Liver (tissue), 9 donors: ENCODE measurements around the gene ETV3. TPM values are rescaled to one million over a fixed set of nuclear protein-coding genes. Genes with fewer than 3 reads are reported as not detected.

Experiments used
- DNase-seq: peaks from one replicate; pipeline ENCODE4 v3.0.0-alpha.2; 2017; ENCODE audit warnings: low spot score
- H3K27ac ChIP-seq, 2 donors: one replicate each; pipeline ENCODE4 v1.7.0; 2013; ENCODE audit warnings: inconsistent platforms in 2 of 2, low read length in 2 of 2, control low read depth in 1 of 2, low read depth in 1 of 2, mild to moderate bottlenecking in 1 of 2
- H3K27me3 ChIP-seq, 4 donors: one replicate each; pipeline versions ENCODE4 v1.6.1 to v1.7.0; 2013; ENCODE audit warnings: low read length in 3 of 4, inconsistent platforms in 1 of 4, mild to moderate bottlenecking in 1 of 4, moderate library complexity in 1 of 4; ENCODE audit not compliant: control insufficient read depth in 4 of 4, insufficient read depth in 4 of 4
- H3K36me3 ChIP-seq, 4 donors: one replicate each; pipeline versions ENCODE4 v1.6.1 to v1.7.0; 2013; ENCODE audit warnings: low read length in 3 of 4, mild to moderate bottlenecking in 3 of 4, low read depth in 1 of 4, moderate library complexity in 1 of 4; ENCODE audit not compliant: control insufficient read depth in 4 of 4, insufficient read depth in 3 of 4
- H3K4me1 ChIP-seq, 4 donors: one replicate each; pipeline versions ENCODE4 v1.6.1 to v1.7.0; 2013; ENCODE audit warnings: low read length in 3 of 4, mild to moderate bottlenecking in 3 of 4, moderate library complexity in 1 of 4; ENCODE audit not compliant: control insufficient read depth in 4 of 4, insufficient read depth in 4 of 4
- H3K4me3 ChIP-seq, 3 donors: one replicate each; pipeline versions ENCODE4 v1.6.1 to v1.7.0; 2013; ENCODE audit warnings: low read length in 3 of 3, control low read depth in 1 of 3, low read depth in 1 of 3, mild to moderate bottlenecking in 1 of 3
- H3K9ac ChIP-seq, 2 donors: one replicate each; pipeline ENCODE4 v1.7.0; 2013; ENCODE audit warnings: low read length in 2 of 2, mild to moderate bottlenecking in 2 of 2, moderate library complexity in 2 of 2, control low read depth in 1 of 2, low read depth in 1 of 2
- H3K9me3 ChIP-seq, 4 donors: one replicate each; pipeline versions ENCODE4 v1.6.1 to v1.7.0; 2013; ENCODE audit warnings: low read length in 3 of 4; ENCODE audit not compliant: control insufficient read depth in 4 of 4
- EGR1 ChIP-seq, 2 donors: IDR thresholded peaks; 2 replicates each; pipeline ENCODE4 v1.6.1; 2016 to 2018; ENCODE audit warnings: antibody characterized with exemption in 2 of 2, low read depth in 2 of 2
- FOXA1 ChIP-seq: IDR thresholded peaks from 2 replicates; pipeline ENCODE4 v1.6.1; 2016; ENCODE audit warnings: antibody characterized with exemption
- GABPA ChIP-seq, 2 donors: IDR thresholded peaks in 1 of 2; conservative IDR thresholded peaks in 1 of 2; 2 replicates each; pipeline ENCODE4 v1.6.1; 2016; ENCODE audit warnings: antibody characterized with exemption in 2 of 2, mild to moderate bottlenecking in 1 of 2, moderate library complexity in 1 of 2
- HNF4A ChIP-seq, 2 donors: conservative IDR thresholded peaks; 2 replicates each; pipeline ENCODE4 v1.6.1; 2016; ENCODE audit warnings: antibody characterized with exemption in 2 of 2, mild to moderate bottlenecking in 2 of 2
- HNF4G ChIP-seq: IDR thresholded peaks from 2 replicates; pipeline ENCODE4 v1.6.1; 2016; ENCODE audit warnings: antibody characterized with exemption
- JUND ChIP-seq, 2 donors: IDR thresholded peaks; 2 replicates each; pipeline ENCODE4 v1.6.1; 2016; ENCODE audit warnings: antibody characterized with exemption in 2 of 2
- MAX ChIP-seq: IDR thresholded peaks from 2 replicates; pipeline ENCODE4 v1.6.1; 2016; ENCODE audit warnings: antibody characterized with exemption
- NR2F2 ChIP-seq: IDR thresholded peaks from 2 replicates; pipeline ENCODE4 v1.6.1; 2016; ENCODE audit warnings: antibody characterized with exemption
- RAD21 ChIP-seq, 2 donors: IDR thresholded peaks; 2 replicates each; pipeline ENCODE4 v1.6.1; 2016; ENCODE audit warnings: antibody characterized with exemption in 2 of 2, mild to moderate bottlenecking in 2 of 2
- RXRA ChIP-seq, 2 donors: IDR thresholded peaks; 2 replicates each; pipeline ENCODE4 v1.6.1; 2017 to 2018; ENCODE audit warnings: antibody characterized with exemption in 2 of 2, mild to moderate bottlenecking in 1 of 2
- SP1 ChIP-seq: IDR thresholded peaks from 2 replicates; pipeline ENCODE4 v1.6.1; 2018; ENCODE audit warnings: antibody characterized with exemption, mild to moderate bottlenecking
- TAF1 ChIP-seq: conservative IDR thresholded peaks from 2 replicates; pipeline ENCODE4 v1.6.1; 2016; ENCODE audit warnings: antibody characterized with exemption, mild to moderate bottlenecking
- YY1 ChIP-seq: IDR thresholded peaks from 2 replicates; pipeline ENCODE4 v1.6.1; 2016; ENCODE audit warnings: antibody characterized with exemption, mild to moderate bottlenecking
- ZBTB33 ChIP-seq: IDR thresholded peaks from 2 replicates; pipeline ENCODE4 v1.6.1; 2016; ENCODE audit warnings: antibody characterized with exemption
- WGBS: extraction: QIAGEN DNeasy Blood & Tissue Kit; methylation state at CpG from one replicate; pipeline ENCODE4 v1.1.7; 2013; 5-methylcytosine and 5-hydroxymethylcytosine counted together
- polyA plus RNA-seq, 2 donors: library from polyadenylated mRNA; stranded (reverse) in 1 of 2; unstranded in 1 of 2; fragments of 200-250 nt in 1 of 2; fragments of >200 nt in 1 of 2; fragmentation: Nextera tagmentation in 1 of 2; extraction: Ambion mirVana in 1 of 2; gene quantifications; one replicate each; pipeline versions ENCODE4 v1.2.1 to v1.2.3, GENCODE V29; 2013 to 2015
- total RNA-seq, 2 donors: library from RNA; depleted of rRNA; stranded (reverse); fragments of >200 nt; gene quantifications; one replicate each; pipeline ENCODE4 v1.2.3, GENCODE V29; 2014
- TF ChIP-seq, protein P1 (sequence below): IDR thresholded peaks from 2 replicates; pipeline ENCODE4 v1.6.1; 2016; ENCODE audit warnings: antibody characterized with exemption
- TF ChIP-seq, protein P2 (sequence below): IDR thresholded peaks from 2 replicates; pipeline ENCODE4 v1.6.1; 2016; ENCODE audit warnings: antibody characterized with exemption, mild to moderate bottlenecking
- donor health status: healthy.
- donor health status: healthy.
- donor health status: healthy.
- donor health status: healthy.
- donor health status: healthy.

Gene ETV3
- total and polyA plus RNA-seq, 4 donors = 2.0 to 10.8 (median 5.3) TPM

GRCh38 chr1:157117527-157118057, 20.6 kb downstream of the ETV3 start:
- H3K9ac ChIP-seq = no peak overlapping the region
- H3K27me3 ChIP-seq = no peaks in the 10 kb centered on the region
- H3K4me3 ChIP-seq = no peak overlapping the region
- 81% methylated on average over 4 of the region's 4 CpGs for WGBS
- TF ChIP-seq RAD21 (IDR thresholded peaks at IDR 0.05) (no peak), HNF4G (no peak), TAF1 (no peak), HNF4A (conservative IDR thresholded peaks at IDR 0.05) (no peak), EGR1 (IDR thresholded peaks at IDR 0.05; ENCODE audit: low read depth in 2 of 2) (no peak), SP1 (no peak), RXRA (IDR thresholded peaks at IDR 0.05) (no peak)
- TF ChIP-seq, protein P1, sequence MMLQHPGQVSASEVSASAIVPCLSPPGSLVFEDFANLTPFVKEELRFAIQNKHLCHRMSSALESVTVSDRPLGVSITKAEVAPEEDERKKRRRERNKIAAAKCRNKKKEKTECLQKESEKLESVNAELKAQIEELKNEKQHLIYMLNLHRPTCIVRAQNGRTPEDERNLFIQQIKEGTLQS = no peak
- DNase-seq = no peak
- no peak overlapping the region for H3K27ac ChIP-seq
- H3K4me1 ChIP-seq = peaks cover 0 to 5% (median 1%) of the 10 kb centered on the region in 4 donors
- no peaks in the 10 kb centered on the region for H3K9me3 ChIP-seq
- peaks cover 0 to 1% (median 0%) of the 10 kb centered on the region in 4 donors for H3K36me3 ChIP-seq

DNA sequence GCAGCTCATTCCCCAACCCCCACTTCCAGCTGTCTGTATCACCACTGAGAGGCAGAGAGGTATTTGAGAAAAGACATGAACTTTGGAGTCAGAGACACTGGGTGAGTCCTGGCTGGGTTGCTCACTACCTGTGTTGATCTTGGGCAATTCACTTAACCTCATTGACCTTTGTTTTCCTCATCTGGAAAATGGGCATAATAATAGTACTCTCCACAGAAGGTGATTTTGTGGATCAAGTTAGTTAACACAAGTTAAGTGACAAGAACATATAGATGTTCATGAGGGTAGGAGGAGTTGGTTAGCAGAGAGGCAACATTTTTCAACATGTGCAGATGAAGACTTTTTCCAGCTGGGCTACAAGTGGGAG, 21.5 kb downstream of the ETV3 start:
- TF ChIP-seq HNF4A (conservative IDR thresholded peaks at IDR 0.05) = peak in 1 of 2 donors; percentile 14
- no peak for TF ChIP-seq NR2F2
- TF ChIP-seq TAF1 = no peak
- no peak for TF ChIP-seq FOXA1
- no peak overlapping the region for H3K27ac ChIP-seq
- DNase-seq = no peak

DNA sequence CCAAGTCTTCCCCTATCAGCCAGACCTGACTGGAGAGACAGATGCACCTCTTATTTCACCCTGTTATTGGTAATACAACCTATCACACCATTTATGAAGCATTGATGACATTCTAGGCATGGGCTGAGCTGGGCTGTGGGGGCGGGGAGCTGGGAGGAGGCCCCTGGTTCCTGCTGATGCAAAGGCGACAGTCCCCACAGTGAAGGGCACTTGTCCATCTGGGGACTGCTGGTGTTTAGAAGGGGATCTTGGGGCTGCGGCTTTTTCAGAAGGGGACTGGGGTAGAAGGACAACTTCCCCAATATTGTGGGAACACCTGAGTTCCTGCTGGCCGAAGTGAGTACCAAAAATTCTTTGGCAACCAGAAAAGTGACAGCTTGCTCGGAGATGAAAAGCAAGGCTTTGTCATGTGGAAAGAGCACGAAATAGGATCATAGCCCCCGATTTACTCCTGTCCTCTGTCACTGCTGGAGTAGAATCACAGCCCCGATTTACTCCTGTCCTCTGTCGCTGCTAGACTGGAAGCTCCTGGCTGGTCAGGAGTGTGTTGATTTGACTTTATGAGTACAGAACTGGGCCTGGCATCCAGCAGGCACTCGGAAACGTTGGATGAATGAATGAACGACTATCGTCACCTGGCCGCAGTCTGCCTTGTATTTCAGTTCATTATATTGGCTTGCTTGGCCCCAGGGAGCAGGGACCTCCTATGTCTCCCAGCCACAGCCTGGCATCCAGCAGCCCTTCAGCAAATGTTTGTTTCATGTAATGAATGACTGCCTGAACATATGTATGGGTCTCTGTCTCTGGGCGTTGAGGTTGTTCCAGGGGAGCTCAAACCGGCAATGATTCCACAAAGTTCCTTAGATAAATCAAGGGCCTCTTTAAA, 22.1 kb downstream of the ETV3 start:
- TF ChIP-seq MAX = no peak
- TF ChIP-seq, protein P2, sequence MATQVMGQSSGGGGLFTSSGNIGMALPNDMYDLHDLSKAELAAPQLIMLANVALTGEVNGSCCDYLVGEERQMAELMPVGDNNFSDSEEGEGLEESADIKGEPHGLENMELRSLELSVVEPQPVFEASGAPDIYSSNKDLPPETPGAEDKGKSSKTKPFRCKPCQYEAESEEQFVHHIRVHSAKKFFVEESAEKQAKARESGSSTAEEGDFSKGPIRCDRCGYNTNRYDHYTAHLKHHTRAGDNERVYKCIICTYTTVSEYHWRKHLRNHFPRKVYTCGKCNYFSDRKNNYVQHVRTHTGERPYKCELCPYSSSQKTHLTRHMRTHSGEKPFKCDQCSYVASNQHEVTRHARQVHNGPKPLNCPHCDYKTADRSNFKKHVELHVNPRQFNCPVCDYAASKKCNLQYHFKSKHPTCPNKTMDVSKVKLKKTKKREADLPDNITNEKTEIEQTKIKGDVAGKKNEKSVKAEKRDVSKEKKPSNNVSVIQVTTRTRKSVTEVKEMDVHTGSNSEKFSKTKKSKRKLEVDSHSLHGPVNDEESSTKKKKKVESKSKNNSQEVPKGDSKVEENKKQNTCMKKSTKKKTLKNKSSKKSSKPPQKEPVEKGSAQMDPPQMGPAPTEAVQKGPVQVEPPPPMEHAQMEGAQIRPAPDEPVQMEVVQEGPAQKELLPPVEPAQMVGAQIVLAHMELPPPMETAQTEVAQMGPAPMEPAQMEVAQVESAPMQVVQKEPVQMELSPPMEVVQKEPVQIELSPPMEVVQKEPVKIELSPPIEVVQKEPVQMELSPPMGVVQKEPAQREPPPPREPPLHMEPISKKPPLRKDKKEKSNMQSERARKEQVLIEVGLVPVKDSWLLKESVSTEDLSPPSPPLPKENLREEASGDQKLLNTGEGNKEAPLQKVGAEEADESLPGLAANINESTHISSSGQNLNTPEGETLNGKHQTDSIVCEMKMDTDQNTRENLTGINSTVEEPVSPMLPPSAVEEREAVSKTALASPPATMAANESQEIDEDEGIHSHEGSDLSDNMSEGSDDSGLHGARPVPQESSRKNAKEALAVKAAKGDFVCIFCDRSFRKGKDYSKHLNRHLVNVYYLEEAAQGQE = no peak
- no peak for TF ChIP-seq HNF4G
- TF ChIP-seq ZBTB33 = no peak
- TF ChIP-seq RAD21 (IDR thresholded peaks at IDR 0.05) = no peak
- TF ChIP-seq JUND (IDR thresholded peaks at IDR 0.05) = no peak
- TF ChIP-seq GABPA (IDR thresholded peaks at IDR 0.05 in 1 of 2, conservative IDR thresholded peaks at IDR 0.05 in 1 of 2) = no peak
- no peak for TF ChIP-seq NR2F2
- no peak for TF ChIP-seq HNF4A (conservative IDR thresholded peaks at IDR 0.05)
- no peak for TF ChIP-seq YY1
- TF ChIP-seq SP1 = no peak
- Histone ChIP-seq H3K27ac (no peak overlapping the region), H3K4me1 (peaks cover 0 to 5% (median 1%) of the 10 kb centered on the region in 4 donors), H3K27me3 (no peaks in the 10 kb centered on the region), H3K9ac (no peak overlapping the region), H3K36me3 (no peaks in the 10 kb centered on the region), H3K4me3 (no peak overlapping the region), H3K9me3 (no peaks in the 10 kb centered on the region)
- DNase-seq = no peak
- WGBS = 83% methylated on average over 16 of the region's 16 CpGs

More for the DNA sequence above, 21.5 kb downstream of the ETV3 start:
- no peaks in the 10 kb centered on the region for H3K27me3 ChIP-seq
- peaks cover 0 to 5% (median 1%) of the 10 kb centered on the region in 4 donors for H3K4me1 ChIP-seq
- H3K36me3 ChIP-seq = no peaks in the 10 kb centered on the region
- H3K9ac ChIP-seq = no peak overlapping the region
- H3K4me3 ChIP-seq = no peak overlapping the region
- H3K9me3 ChIP-seq = no peaks in the 10 kb centered on the region
